ENCODE measurements around the gene C11orf54. TPM values are rescaled to one million over a fixed set of nuclear protein-coding genes. Genes with fewer than 3 reads are reported as not detected.

The C11orf54 gene
- total RNA-seq, result 10 to 100 TPM; 20.2 to 32.0 TPM

GRCh38 chr11:93741094-93741881 is at the start of gene C11orf54, which contains the start of gene TAF1D:
C11orf54 (plus strand) TSS chr11:93741672; CDS start chr11:93747394, 5,722 bp downstream.
TAF1D (minus strand) TSS chr11:93741495; CDS start chr11:93739304, 2,191 bp downstream.
- peaks cover 5% of the 10 kb centered on the region for H3K36me3 ChIP-seq
- DNase-seq (ENCODE audit: low spot score) (peak; percentile 93), ATAC-seq (ENCODE audit: insufficient number of reproducible peaks, low FRiP score, low read depth) (peak; percentile 98)
- H3K4me1 ChIP-seq (ENCODE audit: control insufficient read depth in 1 of 2, low read depth in 2 of 2), result peaks cover 28 to 67% of the 10 kb centered on the region in 2 donors
- TF ChIP-seq CTCF (IDR thresholded peaks at IDR 0.05), result no peak
- H3K27ac ChIP-seq, result peak within 1 kb of the TSS; percentile 81 to 96
- H3K27me3 ChIP-seq (replicated peaks; ENCODE audit: insufficient read depth), result no peaks in the 10 kb centered on the region
- H3K4me3 ChIP-seq, result peak within 1 kb of the TSS; percentile 82
- no peaks in the 10 kb centered on the region for H3K9me3 ChIP-seq

GRCh38 chr11:93694109-93694508 is 47.4 kb upstream of the C11orf54 start:
- ATAC-seq (ENCODE audit: insufficient number of reproducible peaks, low FRiP score, low read depth) (no peak), DNase-seq (ENCODE audit: low spot score) (no peak)
- Histone ChIP-seq H3K27me3 (replicated peaks; ENCODE audit: insufficient read depth) (no peaks in the 10 kb centered on the region), H3K4me1 (ENCODE audit: control insufficient read depth in 1 of 2, low read depth in 2 of 2) (no peaks in the 10 kb centered on the region), H3K36me3 (peaks cover 42% of the 10 kb centered on the region), H3K27ac (no peak overlapping the region), H3K9me3 (no peaks in the 10 kb centered on the region), H3K4me3 (no peak overlapping the region)
- TF ChIP-seq CTCF (IDR thresholded peaks at IDR 0.05), result no peak

DNA sequence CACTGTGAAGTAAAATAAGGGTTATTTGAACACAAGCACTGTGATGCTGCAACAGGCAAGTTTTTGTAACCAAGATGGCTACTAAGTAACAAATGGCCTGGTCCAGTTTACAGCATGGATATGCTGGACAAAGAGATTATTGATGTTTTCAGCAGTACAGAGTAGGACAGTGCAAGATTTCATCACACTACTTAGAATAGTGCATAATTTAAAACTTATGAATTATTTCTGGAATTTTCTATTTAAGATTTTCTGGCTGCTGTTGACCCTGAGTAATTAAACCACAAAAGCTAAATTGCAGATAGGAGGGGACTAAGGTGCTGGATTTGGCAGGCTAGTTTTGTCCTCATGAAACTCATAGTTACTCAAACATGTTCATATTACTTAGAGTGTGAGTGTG is 46.9 kb upstream of the C11orf54 start:
- no peak overlapping the region for H3K27ac ChIP-seq
- ATAC-seq (ENCODE audit: insufficient number of reproducible peaks, low FRiP score, low read depth) (no peak), DNase-seq (ENCODE audit: low spot score) (no peak)
- H3K36me3 ChIP-seq, result peaks cover 37% of the 10 kb centered on the region
- H3K9me3 ChIP-seq, result no peaks in the 10 kb centered on the region
- no peaks in the 10 kb centered on the region for H3K27me3 ChIP-seq (replicated peaks; ENCODE audit: insufficient read depth)
- no peak for TF ChIP-seq CTCF (IDR thresholded peaks at IDR 0.05)
- no peaks in the 10 kb centered on the region for H3K4me1 ChIP-seq (ENCODE audit: control insufficient read depth in 1 of 2, low read depth in 2 of 2)
- no peak overlapping the region for H3K4me3 ChIP-seq

DNA sequence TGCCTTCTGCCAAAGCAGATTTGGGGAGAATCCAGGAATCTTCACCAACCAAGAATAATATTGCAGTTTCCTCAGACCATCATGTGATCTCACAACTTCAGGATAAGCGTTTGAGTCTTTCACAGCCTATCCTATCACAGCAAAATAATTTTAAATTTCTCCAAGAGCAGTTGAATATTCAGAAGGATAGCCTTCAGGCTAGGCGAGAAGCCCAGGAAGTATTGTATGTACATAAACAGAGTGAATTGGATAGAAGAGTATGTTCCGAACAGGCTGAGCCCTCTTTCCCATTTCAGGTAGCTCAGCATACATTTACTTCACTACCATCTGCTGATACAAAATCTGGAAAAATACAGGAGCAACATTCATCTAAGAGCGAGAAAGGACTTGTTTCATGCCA is 43.9 kb upstream of the C11orf54 start:
- Histone ChIP-seq H3K4me3 (no peak overlapping the region), H3K9me3 (no peaks in the 10 kb centered on the region), H3K36me3 (peaks cover 32% of the 10 kb centered on the region), H3K27ac (no peak overlapping the region), H3K4me1 (ENCODE audit: control insufficient read depth in 1 of 2, low read depth in 2 of 2) (no peaks in the 10 kb centered on the region), H3K27me3 (replicated peaks; ENCODE audit: insufficient read depth) (no peaks in the 10 kb centered on the region)
- TF ChIP-seq CTCF (IDR thresholded peaks at IDR 0.05), result no peak
- ATAC-seq (ENCODE audit: insufficient number of reproducible peaks, low FRiP score, low read depth), result no peak
- no peak for DNase-seq (ENCODE audit: low spot score)

DNA sequence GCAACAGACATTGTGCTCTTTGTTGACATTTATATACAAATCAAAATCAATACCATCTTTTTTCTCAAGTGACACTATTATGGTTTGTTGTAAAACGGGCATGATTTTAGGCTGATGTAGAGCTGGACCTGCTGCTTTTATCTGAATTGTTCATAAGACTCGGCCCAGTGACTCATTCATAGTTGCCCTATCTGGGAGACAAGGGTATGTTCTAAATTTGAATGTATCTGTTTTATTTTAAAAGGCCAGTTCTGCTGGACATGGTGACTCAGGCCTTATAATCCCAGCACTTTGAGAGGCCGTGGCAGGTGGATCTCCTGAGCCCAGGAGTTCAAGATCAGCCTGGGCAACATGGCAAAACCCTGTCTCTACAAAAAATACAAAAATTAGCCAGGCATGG is 40.6 kb upstream of the C11orf54 start:
- no peak overlapping the region for H3K27ac ChIP-seq
- no peak for ATAC-seq (ENCODE audit: insufficient number of reproducible peaks, low FRiP score, low read depth)
- H3K4me1 ChIP-seq (ENCODE audit: control insufficient read depth in 1 of 2, low read depth in 2 of 2), result no peaks in the 10 kb centered on the region
- H3K4me3 ChIP-seq, result no peak overlapping the region
- no peak for DNase-seq (ENCODE audit: low spot score)
- TF ChIP-seq CTCF (IDR thresholded peaks at IDR 0.05), result no peak
- no peaks in the 10 kb centered on the region for H3K9me3 ChIP-seq
- H3K36me3 ChIP-seq, result peaks cover 21% of the 10 kb centered on the region
- no peaks in the 10 kb centered on the region for H3K27me3 ChIP-seq (replicated peaks; ENCODE audit: insufficient read depth)
